Breast epithelium (tissue), 4 donors: Measurements from ENCODE around the gene ENOX1. TPM values are rescaled to one million over a fixed set of nuclear protein-coding genes. Genes with fewer than 3 reads are reported as not detected.

Experiments
- DNase-seq, 2 donors: peaks; one replicate each; pipeline ENCODE4 v3.0.0-alpha.2; 2019; ENCODE audit warnings: low spot score in 2 of 2
- H3K27ac ChIP-seq, 2 donors: fragments of 200-600 bp; sonication (generic) in 1 of 2; one replicate each; pipeline ENCODE4 v1.5.1; 2016 to 2019; ENCODE audit warnings: mild to moderate bottlenecking in 1 of 2
- H3K27me3 ChIP-seq, 2 donors: fragments of 200-600 bp; sonication (generic) in 1 of 2; one replicate each; pipeline versions ENCODE4 v1.5.1 to v1.6.0; 2017 to 2019; ENCODE audit warnings: control low read depth in 1 of 2, mild to moderate bottlenecking in 1 of 2
- H3K36me3 ChIP-seq: fragments of 200-600 bp; one replicate; pipeline ENCODE4 v1.5.1; 2019
- H3K4me1 ChIP-seq, 2 donors: fragments of 200-600 bp; sonication (generic); one replicate each; pipeline ENCODE4 v1.5.1; 2016 to 2019; ENCODE audit warnings: control low read depth in 1 of 2
- H3K4me3 ChIP-seq, 3 donors: fragments of 200-600 bp; sonication (generic); 1 replicate in 2 of 3; 2 replicates in 1 of 3; pipeline ENCODE4 v1.5.1; 2016 to 2019; ENCODE audit warnings: mild to moderate bottlenecking in 3 of 3, moderate library complexity in 2 of 3
- H3K9me3 ChIP-seq, 2 donors: fragments of 200-600 bp; sonication (generic) in 1 of 2; one replicate each; pipeline ENCODE4 v1.5.1; 2016 to 2019; ENCODE audit warnings: control low read depth in 1 of 2
- POLR2A ChIP-seq: fragments of 450-650 bp; IDR thresholded peaks from one replicate; pipeline ENCODE4 v1.6.1; 2016; ENCODE audit warnings: antibody characterized with exemption, mild to moderate bottlenecking, moderate library complexity
- POLR2AphosphoS5 ChIP-seq, 3 donors: sonication (generic); formaldehyde crosslinking; IDR thresholded peaks; one replicate each; pipeline ENCODE4 v1.6.1; 2017; ENCODE audit warnings: antibody characterized with exemption in 3 of 3
- intact Hi-C: fragments of 100-400 bp; cut with DNase I; formaldehyde crosslinking; loops from one replicate; pipeline ENCODE4 v1.15.1; 2023; ENCODE audit warnings: low total_unique reads
- total RNA-seq, 3 donors: library from RNA; depleted of rRNA; stranded (reverse); fragments of >200 nt; gene quantifications; one replicate each; pipeline ENCODE4 v1.1.0, GENCODE V29; 2016
- TF ChIP-seq, protein P1 (sequence below), 3 donors: fragments of 450-650 bp; IDR thresholded peaks; one replicate each; pipeline ENCODE4 v1.5.1; 2016 to 2017; ENCODE audit warnings: antibody characterized with exemption in 3 of 3, mild to moderate bottlenecking in 3 of 3, moderate library complexity in 3 of 3

Gene ENOX1
- total RNA-seq, 3 donors from 2014 or later = 1.9 to 2.3 (median 2.0) TPM

DNA sequence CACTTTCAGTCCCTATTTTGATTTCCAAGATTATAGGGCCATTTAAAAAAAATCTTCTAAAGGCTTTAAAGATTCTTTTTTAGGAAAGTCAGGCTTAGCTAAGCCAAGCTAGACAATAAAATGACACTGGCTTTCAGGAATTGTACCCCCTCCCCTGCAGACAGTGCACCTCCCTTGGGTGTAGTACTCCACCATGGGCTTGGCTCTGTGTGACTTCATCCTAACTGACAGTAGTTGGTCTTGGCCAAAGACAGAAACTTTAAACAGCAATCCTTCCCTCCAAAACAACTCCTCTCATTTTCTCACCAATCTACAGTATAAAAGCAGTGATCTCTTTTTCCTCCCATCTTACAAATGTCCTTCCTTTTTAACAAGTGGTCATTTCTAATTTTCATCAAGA lies 480.4 kb downstream of the ENOX1 start:
- DNase-seq = no peak
- Histone ChIP-seq H3K27me3 (no peaks in the 10 kb centered on the region), H3K27ac (no peak overlapping the region), H3K4me3 (no peak overlapping the region), H3K9me3 (no peaks in the 10 kb centered on the region), H3K36me3 (no peaks in the 10 kb centered on the region), H3K4me1 (no peaks in the 10 kb centered on the region)
- intact Hi-C loops = no loop called here
- no peak for TF ChIP-seq POLR2A
- TF ChIP-seq, protein P1, sequence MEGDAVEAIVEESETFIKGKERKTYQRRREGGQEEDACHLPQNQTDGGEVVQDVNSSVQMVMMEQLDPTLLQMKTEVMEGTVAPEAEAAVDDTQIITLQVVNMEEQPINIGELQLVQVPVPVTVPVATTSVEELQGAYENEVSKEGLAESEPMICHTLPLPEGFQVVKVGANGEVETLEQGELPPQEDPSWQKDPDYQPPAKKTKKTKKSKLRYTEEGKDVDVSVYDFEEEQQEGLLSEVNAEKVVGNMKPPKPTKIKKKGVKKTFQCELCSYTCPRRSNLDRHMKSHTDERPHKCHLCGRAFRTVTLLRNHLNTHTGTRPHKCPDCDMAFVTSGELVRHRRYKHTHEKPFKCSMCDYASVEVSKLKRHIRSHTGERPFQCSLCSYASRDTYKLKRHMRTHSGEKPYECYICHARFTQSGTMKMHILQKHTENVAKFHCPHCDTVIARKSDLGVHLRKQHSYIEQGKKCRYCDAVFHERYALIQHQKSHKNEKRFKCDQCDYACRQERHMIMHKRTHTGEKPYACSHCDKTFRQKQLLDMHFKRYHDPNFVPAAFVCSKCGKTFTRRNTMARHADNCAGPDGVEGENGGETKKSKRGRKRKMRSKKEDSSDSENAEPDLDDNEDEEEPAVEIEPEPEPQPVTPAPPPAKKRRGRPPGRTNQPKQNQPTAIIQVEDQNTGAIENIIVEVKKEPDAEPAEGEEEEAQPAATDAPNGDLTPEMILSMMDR (IDR thresholded peaks at IDR 0.05) = no peak
- TF ChIP-seq POLR2AphosphoS5 (IDR thresholded peaks at IDR 0.05) = no peak

DNA sequence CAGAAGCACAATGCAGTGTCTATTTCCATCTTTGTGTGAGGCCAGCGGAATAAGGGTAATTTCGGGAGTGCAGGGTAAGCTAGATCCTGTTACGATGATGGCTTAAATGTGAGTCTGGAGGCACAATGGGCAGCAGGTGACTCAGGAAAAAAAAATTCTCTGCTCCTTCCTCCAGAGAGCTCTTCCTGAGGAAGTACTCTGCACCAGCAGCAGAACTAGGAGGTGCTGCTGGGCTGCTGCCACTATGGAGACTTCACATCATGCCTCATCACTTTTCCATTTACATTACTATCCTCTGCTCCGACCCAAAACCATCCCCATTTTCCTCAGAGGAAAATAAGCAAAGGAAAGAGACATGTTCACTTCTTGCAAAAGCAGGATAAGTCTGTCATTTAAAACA lies 481.4 kb downstream of the ENOX1 start:
- Histone ChIP-seq H3K4me1 (no peaks in the 10 kb centered on the region), H3K27ac (no peak overlapping the region), H3K4me3 (no peak overlapping the region), H3K36me3 (no peaks in the 10 kb centered on the region), H3K27me3 (no peaks in the 10 kb centered on the region), H3K9me3 (no peaks in the 10 kb centered on the region)
- intact Hi-C loops = no loop called here
- DNase-seq = no peak
- TF ChIP-seq POLR2AphosphoS5 (IDR thresholded peaks at IDR 0.05) = no peak
- no peak for TF ChIP-seq POLR2A
- TF ChIP-seq, protein P1 (IDR thresholded peaks at IDR 0.05) = no peak

- intact Hi-C loops = no loop called here
- no peaks in the 10 kb centered on the region for H3K36me3 ChIP-seq
- no peak overlapping the region for H3K4me3 ChIP-seq
- no peaks in the 10 kb centered on the region for H3K27me3 ChIP-seq
- no peak overlapping the region for H3K27ac ChIP-seq
- no peaks in the 10 kb centered on the region for H3K9me3 ChIP-seq
- TF ChIP-seq POLR2A (no peak), POLR2AphosphoS5 (IDR thresholded peaks at IDR 0.05) (no peak)
- no peaks in the 10 kb centered on the region for H3K4me1 ChIP-seq
- DNase-seq = no peak
Observed at GRCh38 chr13:43304945-43305344, 481.8 kb downstream of the ENOX1 start.

- no peak for TF ChIP-seq POLR2A
- TF ChIP-seq, protein P1 (IDR thresholded peaks at IDR 0.05) = no peak
- TF ChIP-seq POLR2AphosphoS5 (IDR thresholded peaks at IDR 0.05) = no peak
- Histone ChIP-seq H3K27me3 (no peaks in the 10 kb centered on the region), H3K36me3 (no peaks in the 10 kb centered on the region), H3K4me1 (no peaks in the 10 kb centered on the region), H3K27ac (no peak overlapping the region), H3K4me3 (no peak overlapping the region), H3K9me3 (no peaks in the 10 kb centered on the region)
- DNase-seq = no peak
- intact Hi-C loops = no loop called here
Observed at GRCh38 chr13:43304449-43304848, 482.3 kb downstream of the ENOX1 start.

DNA sequence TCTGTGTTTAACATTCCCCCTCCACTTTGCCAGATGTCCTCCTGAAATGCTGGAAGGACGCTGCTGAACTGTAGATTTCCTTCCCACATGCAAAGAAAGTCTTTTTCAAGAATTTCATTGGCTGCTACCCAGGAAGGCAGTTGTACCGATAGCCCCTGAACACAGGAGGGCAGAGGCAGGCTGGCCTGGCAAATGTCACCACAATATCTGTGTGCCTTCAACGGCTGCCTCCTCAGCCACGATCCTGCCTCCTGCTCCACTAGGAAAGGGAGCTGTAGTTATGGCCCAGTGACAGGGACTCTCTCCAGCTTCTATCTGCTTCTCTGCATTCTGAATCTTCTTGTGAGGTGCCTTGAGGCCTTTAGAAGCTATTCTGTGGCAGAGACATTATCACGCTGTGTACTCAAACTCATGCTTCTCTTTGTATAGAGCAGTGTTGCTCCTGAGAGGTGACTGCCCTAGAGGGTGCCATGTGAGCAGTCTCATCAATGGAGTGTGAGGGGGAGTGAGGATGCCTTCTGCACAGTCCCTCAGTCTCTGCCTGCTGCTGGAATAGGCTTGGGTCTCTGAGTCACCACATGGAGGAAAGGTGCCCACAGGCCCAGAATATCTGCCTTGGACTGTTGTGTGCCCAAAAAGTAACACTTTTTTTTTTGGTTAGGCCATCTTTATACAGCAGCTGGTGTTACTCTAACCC lies 483.6 kb downstream of the ENOX1 start:
- intact Hi-C loops = no loop called here
- no peaks in the 10 kb centered on the region for H3K4me1 ChIP-seq
- no peaks in the 10 kb centered on the region for H3K9me3 ChIP-seq
- H3K27ac ChIP-seq = peak overlapping the region in 1 of 2 donors; percentile 29
- no peak overlapping the region for H3K4me3 ChIP-seq
- H3K27me3 ChIP-seq = no peaks in the 10 kb centered on the region
- DNase-seq = peak in 1 of 2 donors; percentile 33
- no peaks in the 10 kb centered on the region for H3K36me3 ChIP-seq
- TF ChIP-seq POLR2AphosphoS5 (IDR thresholded peaks at IDR 0.05) = no peak
- TF ChIP-seq, protein P1 (IDR thresholded peaks at IDR 0.05) = peak in 2 of 3 donors; percentile 34 to 44
